Activated CD8-positive, alpha-beta memory T cell treated with anti-CD3 and anti-CD28 coated beads for 36 hours (primary cell): ENCODE results near the gene FEV. TPM values are rescaled to one million over a fixed set of nuclear protein-coding genes. Genes with fewer than 3 reads are reported as not detected.

ENCODE experiments used
- CTCF ChIA-PET: fragments of 350-600 bp; sonication (Branson Sonifier 250); formaldehyde crosslinking; loops from one replicate; lab custom pipeline; 2021; ENCODE audit warnings: antibody characterized with exemption; lab: Charles Lee
- POLR2A ChIA-PET: fragments of 350-600 bp; sonication (Branson Sonifier 250); formaldehyde crosslinking; loops from one replicate; lab custom pipeline; 2021; ENCODE audit warnings: antibody characterized with exemption; lab: Charles Lee
- total RNA-seq, 2 experiments: library from RNA; stranded (reverse); gene quantifications; one replicate each; pipeline ENCODE4 v1.2.3, GENCODE V29; 2021

FEV gene
- total RNA-seq, 2 experiments from 2014 or later = not detected

DNA sequence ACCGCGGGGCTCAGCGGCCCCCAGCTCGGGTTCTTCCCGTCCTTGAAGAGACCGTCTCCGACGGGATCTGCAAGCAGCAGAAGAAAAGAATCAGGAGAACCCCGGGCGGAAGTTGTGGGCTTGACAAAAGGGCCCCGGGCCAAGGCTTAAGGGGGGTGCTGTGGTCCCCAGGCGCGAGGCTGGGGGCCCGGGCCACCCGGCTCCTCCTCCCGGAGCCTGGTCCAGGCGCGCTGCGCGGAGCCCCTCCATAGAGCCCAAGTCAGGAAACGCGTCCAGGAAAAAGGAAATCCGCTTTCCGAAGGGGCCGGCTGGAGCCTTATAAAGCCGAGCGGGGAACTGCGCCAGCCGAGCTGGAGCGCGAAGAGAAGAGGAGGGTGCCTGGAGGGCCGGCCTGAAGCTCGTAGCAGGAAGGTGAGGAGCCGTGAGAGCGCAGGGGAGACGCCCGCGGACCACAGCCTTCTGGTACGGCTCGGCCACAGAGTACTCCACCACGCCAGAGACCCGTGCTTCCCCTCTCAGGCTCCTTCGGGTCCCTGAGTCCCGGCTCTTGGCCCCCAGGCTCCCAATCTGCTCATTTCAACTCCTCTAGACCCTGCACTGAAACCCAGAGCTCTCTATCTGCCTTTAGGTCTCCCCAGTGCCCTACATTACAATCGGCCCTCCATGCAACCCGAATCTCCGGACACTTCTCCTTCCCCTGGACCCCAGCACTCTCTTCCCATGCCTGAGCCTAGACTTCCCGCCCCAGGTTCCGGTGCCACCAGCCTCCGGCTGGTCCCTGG, 554 bp downstream of the FEV start:
- ChIA-PET POLR2A (no interaction called here), CTCF (interaction anchor here (1.2 to 5.7 kb wide), 2 partner anchors 12 to 87 kb away, joined by 3 to 76 read pairs; partner anchors contain the start of gene CRYBA2)

DNA sequence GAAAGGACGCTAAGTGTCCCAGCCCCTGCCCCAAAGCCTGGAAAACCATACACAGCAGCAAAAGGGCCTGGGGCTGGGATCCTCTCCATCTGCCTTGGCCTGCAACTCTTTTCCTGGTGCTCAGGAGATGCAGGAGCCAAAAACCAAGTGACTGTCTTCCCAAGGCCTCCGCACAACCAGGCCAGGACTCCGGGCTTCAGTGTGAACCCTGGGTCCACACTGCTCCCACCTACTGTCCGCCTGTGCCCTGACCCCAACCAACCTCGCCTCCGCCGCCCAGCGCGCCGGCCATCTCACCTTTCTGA, 1.1 kb downstream of the FEV start:
- POLR2A ChIA-PET = no interaction called here
- CTCF ChIA-PET = interaction anchor here (1.2 to 5.7 kb wide), 2 partner anchors 12 to 86 kb away, joined by 3 to 76 read pairs; partner anchors contain the start of gene CRYBA2

GRCh38 chr2:218983263-218983933, 1.6 kb downstream of the FEV start:
- ChIA-PET CTCF (interaction anchor here (5.7 kb wide), 1 partner anchor 13 kb away, joined by 76 read pairs; the partner anchor contains the start of gene CRYBA2), POLR2A (no interaction called here)

DNA sequence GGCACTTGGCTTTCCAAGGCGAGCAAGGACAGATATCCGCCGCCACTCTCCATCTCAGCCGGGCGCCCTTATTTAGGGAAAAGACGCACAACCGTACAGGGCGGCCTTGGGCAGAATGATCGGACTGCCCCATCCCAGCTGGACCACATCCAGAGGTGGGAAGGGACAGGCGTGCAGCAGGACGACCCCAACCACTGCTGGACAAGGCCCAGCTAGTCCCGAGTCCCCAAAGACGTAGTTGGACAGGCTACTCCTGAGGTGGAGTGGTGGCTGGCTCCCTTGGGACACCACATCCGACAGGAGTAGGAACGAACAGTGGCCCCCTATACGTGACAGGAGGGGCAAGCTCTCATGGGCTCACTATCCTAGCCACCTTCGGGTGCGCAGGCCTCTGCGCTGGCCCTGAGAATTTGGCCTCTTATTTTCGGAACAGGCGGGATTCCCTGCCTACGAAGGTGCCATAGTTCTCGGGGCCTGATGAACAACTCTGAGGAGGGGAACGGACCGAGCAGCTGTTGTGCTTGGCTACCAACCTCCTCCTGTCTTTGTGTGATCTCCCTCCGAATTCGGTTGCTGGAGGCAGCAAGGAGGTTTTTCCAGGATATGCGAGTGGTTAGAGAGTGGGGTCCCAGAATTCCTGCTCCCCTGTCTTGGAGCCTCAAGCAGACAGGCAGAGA, 2.3 kb downstream of the FEV start:
- ChIA-PET POLR2A (no interaction called here), CTCF (interaction anchor here (0.8 to 5.7 kb wide), 5 partner anchors 13 to 171 kb away, joined by 3 to 76 read pairs (median 5); partner anchors contain the start of gene CRYBA2)

- ChIA-PET CTCF (interaction anchor here (0.8 to 5.7 kb wide), 13 partner anchors 8 to 171 kb away, joined by 3 to 76 read pairs (median 3); partner anchors contain the start of gene CRYBA2), POLR2A (no interaction called here)
Measured at GRCh38 chr2:218981881-218982585, 3.0 kb downstream of the FEV start.

- ChIA-PET POLR2A (interaction anchor here (0.5 kb wide), 1 partner anchor 86 kb away, joined by 3 read pairs; no protein-coding TSS in a partner anchor), CTCF (interaction anchor here (0.8 to 5.7 kb wide), 14 partner anchors 8 to 172 kb away, joined by 3 to 76 read pairs (median 4); partner anchors contain the start of gene CRYBA2)
Measured at GRCh38 chr2:218981390-218981880, 3.5 kb downstream of the FEV start.

GRCh38 chr2:218980735-218981389, 4.1 kb downstream of the FEV start:
- POLR2A ChIA-PET = interaction anchor here (0.5 kb wide), 1 partner anchor 85 kb away, joined by 3 read pairs; no protein-coding TSS in a partner anchor
- CTCF ChIA-PET = interaction anchor here (0.5 to 5.7 kb wide), 41 partner anchors 8 to 625 kb away, joined by 3 to 76 read pairs (median 4); partner anchors contain the start of genes CATIP, CFAP65 and CRYBA2

- POLR2A ChIA-PET = no interaction called here
- CTCF ChIA-PET = interaction anchor here (0.6 to 5.7 kb wide), 44 partner anchors 8 to 624 kb away, joined by 3 to 76 read pairs (median 4); partner anchors contain the start of genes CATIP, CFAP65, CRYBA2 and TUBA4B
Measured at GRCh38 chr2:218979846-218980734, 4.9 kb downstream of the FEV start.

- ChIA-PET POLR2A (no interaction called here), CTCF (interaction anchor here (0.7 to 1.5 kb wide), 3 partner anchors 83 to 128 kb away, joined by 3 to 5 read pairs (median 4); no protein-coding TSS in a partner anchor)
Measured at GRCh38 chr2:218975060-218975777, 9.8 kb downstream of the FEV start.

- POLR2A ChIA-PET = no interaction called here
- CTCF ChIA-PET = interaction anchor here (0.6 to 1.6 kb wide), 3 partner anchors 9 to 703 kb away, joined by 3 to 4 read pairs (median 3); no protein-coding TSS in a partner anchor
Measured at GRCh38 chr2:218970894-218971293, 14.1 kb downstream of the FEV start.

GRCh38 chr2:218964041-218964771, 20.8 kb downstream of the FEV start:
- ChIA-PET CTCF (interaction anchor here (0.6 to 1.5 kb wide), 3 partner anchors 16 to 186 kb away, joined by 3 to 5 read pairs (median 4); no protein-coding TSS in a partner anchor), POLR2A (no interaction called here)

GRCh38 chr2:218963601-218964000, 21.4 kb downstream of the FEV start:
- CTCF ChIA-PET = interaction anchor here (0.6 to 1.0 kb wide), 2 partner anchors 16 to 187 kb away, joined by 3 to 5 read pairs; no protein-coding TSS in a partner anchor
- POLR2A ChIA-PET = no interaction called here

DNA sequence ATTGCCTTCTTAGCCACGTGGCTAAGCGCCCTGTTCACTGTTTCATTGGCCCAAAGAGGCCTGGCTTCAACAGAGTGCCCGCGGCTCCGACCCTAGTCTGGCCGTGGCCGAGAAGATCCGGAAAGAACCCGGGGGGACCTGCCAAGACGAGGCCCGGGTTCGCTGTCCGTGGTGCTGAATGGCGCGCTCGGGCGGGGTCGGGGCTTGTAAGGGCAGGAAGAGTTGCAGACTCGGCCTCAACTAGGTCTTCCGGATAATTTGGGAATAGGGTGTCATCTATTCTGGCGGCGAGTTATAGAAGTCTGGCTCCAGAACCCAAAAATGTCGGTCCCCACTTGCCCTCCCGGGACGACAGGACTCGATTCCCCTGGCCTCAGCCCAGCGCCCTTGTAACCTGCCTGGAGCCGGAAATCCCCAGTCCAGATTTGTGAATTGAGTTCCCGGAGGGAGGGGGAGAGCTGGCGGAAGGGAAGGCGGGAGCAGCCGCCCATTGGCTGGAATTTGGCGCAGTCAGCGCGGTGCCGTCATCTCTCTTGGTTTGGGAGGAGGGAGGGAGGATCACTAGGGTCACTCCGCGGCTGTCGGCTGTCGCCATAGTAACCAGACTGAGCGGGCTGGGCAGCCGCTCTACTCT, 22.0 kb downstream of the FEV start:
- ChIA-PET POLR2A (no interaction called here), CTCF (interaction anchor here (1.0 kb wide), 1 partner anchor 17 kb away, joined by 5 read pairs; no protein-coding TSS in a partner anchor)

DNA sequence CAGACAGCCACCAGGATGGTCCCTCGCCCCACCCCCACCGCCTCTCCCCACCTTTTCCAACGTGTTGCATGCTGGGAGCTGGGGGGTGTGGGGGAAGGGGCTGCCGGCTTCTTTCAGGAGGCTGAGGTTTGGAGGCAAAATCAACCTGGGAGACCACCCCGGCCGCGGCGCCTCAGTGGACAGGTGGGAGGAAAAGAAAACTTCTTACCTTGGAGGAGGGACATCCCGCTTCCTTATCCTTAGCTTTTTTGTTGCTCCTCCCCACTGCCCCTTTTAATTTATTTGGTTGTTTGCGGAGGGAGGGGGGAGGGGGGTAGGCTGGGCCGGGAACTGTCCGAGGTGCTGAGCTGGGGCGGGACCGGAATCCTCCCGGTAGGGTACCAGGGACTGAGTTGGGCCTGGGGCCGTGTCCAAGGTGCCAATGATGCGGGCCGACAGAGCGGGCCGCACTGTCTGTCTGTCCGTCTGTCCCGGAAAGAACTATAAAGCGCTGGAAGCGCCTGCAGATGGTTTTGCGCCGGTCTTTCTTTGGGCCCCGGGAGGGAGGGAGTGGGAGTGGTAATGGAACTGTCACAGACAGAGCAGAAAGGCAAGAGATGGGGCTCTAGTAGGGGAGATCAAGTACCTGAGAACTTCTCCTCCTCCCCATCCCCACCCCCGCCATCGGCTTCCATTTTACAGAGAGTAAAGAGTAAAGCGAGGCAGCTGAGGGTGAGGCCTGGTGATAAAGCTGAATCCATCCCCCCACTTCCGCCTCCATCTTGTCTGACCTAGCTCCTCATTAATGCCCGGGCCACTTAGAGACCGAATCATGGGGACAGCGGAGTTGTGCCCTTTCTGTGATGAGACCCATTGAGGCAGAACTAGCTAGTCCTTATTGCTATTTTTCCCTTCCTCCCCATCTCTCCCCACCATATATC, 23.1 kb downstream of the FEV start:
- POLR2A ChIA-PET = no interaction called here
- CTCF ChIA-PET = interaction anchor here (0.6 to 0.8 kb wide), 2 partner anchors 86 to 103 kb away, joined by 3 to 4 read pairs; partner anchors contain the start of gene WNT6
